Dorsolateral prefrontal cortex (tissue), 118 donors: ENCODE measurements around the gene HPSE. TPM values are rescaled to one million over a fixed set of nuclear protein-coding genes. Genes with fewer than 3 reads are reported as not detected.

Experiments used
- total RNA-seq, 120 experiments: library from RNA; stranded (reverse); gene quantifications; one replicate each; pipeline versions ENCODE4 v1.2.3 to v1.2.4, GENCODE V29; 2022

Gene HPSE
- total RNA-seq, 120 experiments from 2014 or later = 0.35 to 5.7 (median 2.2) TPM

Other genes starting within 250 kb of the HPSE start
- gene PLAC8, start 220.1 kb downstream of the HPSE start, total RNA-seq = 10 to 100 TPM in 7 of 120 experiments, 1 to 10 TPM in 90, under 1 TPM in 12, not detected in 11; 0.14 to 27.8 (median 2.9) TPM
- gene COQ2, start 50.0 kb downstream of the HPSE start, total RNA-seq = 10 to 100 TPM in 1 of 120 experiments, 1 to 10 TPM in 119; 3.6 to 10.1 (median 6.2) TPM
- gene HELQ, start 121.0 kb upstream of the HPSE start, total RNA-seq = 10 to 100 TPM in 119 of 120 experiments, 1 to 10 TPM in 1; 9.8 to 22.5 (median 15.6) TPM
- gene MRPS18C, start 121.2 kb upstream of the HPSE start, total RNA-seq = 10 to 100 TPM; 27.0 to 71.6 (median 46.6) TPM
- gene ABRAXAS1, start 150.3 kb upstream of the HPSE start, total RNA-seq = 1 to 10 TPM; 1.8 to 9.7 (median 4.7) TPM
- 10 to 100 TPM in 1 of 120 experiments, 1 to 10 TPM in 119; 1.0 to 11.2 (median 4.2) TPM for gene GPAT3, start 201.3 kb upstream of the HPSE start, total RNA-seq